SK-N-MC (cell line): ENCODE measurements around the gene TXN2.

ENCODE experiments used
- EZH2 ChIP-seq: fragments of 200-600 bp; sonication (generic); IDR thresholded peaks from one replicate; pipeline ENCODE4 v1.6.1; 2017; ENCODE audit warnings: antibody characterized with exemption
- FOXP2 ChIP-seq: optimal IDR thresholded peaks from 2 replicates; pipeline ENCODE3; 2011; ENCODE audit warnings: mild to moderate bottlenecking, moderate library complexity; ENCODE audit not compliant: insufficient read depth; ENCODE audit errors: extremely low read length, control extremely low read depth
- POLR2AphosphoS5 ChIP-seq: IDR thresholded peaks from 2 replicates; pipeline ENCODE4 v1.6.1; 2012; ENCODE audit warnings: mild to moderate bottlenecking, low read depth, low read length, borderline replicate concordance

DNA sequence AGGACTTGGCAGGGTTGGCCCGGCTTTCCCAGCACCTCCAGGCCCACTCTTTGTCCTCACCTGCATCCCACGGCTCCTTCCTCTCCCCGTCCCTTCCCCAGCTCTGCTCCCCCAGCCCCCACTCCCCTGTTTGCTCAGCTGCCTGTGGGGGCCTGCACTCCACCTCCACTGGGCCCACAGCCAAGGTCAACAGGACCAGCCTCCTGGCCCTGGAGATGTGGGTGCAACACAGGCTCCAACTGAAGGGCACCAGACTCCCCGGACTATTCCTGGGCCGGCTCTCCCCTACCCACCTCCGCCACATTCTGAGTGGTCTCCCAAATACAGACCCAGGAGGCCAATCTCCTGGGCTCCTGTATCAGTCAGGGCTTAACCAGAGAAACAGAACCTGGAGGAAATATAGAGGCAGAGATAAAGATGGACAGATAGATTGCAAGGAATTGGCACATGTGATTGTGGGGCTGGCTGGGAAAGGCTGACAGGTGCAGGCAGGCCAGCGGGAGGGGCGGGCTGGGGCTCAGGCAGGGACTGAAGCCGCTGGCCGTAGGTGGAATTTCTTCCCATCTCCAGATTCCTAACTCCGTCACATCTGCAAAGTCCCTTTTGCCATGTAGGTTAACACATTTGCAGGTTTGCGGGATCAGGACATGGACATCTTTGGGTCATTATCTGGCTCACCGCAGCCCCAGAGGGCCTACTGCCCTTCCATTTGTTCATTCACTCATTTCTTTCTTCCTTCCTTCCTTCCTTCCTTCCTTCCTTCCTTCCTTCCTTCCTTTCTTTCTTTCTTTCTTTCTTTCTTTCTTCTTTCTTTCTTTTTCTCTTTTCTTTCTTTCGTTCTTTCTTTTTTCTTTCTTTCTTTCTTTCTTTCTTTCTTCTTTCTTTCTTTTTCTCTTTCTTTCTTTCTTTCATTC is 47.9 kb downstream of the TXN2 start:
- TF ChIP-seq POLR2AphosphoS5, result no peak
- no peak for TF ChIP-seq EZH2
- no peak for TF ChIP-seq FOXP2
